Osteoblast (primary cell): ENCODE results near the gene CHCHD3. TPM values are rescaled to one million over a fixed set of nuclear protein-coding genes. Genes with fewer than 3 reads are reported as not detected.

Source experiments
- DNase-seq: peaks from one replicate; pipeline ENCODE4 v3.0.0; 2011; ENCODE audit warnings: low spot score, mixed read lengths; ENCODE audit not compliant: insufficient read length; ENCODE audit errors: missing footprints
- H2AFZ ChIP-seq: 2 replicates; pipeline ENCODE4 v1.6.0; 2011; ENCODE audit warnings: mild to moderate bottlenecking, low read length
- H3K27ac ChIP-seq: 2 replicates; pipeline ENCODE4 v1.5.1; 2011; ENCODE audit warnings: mild to moderate bottlenecking, low read depth, low read length, moderate library complexity
- H3K27me3 ChIP-seq: 2 replicates; pipeline ENCODE4 v1.6.0; 2012; ENCODE audit warnings: mild to moderate bottlenecking, control low read depth, inconsistent platforms, low read length, moderate library complexity; ENCODE audit not compliant: insufficient read depth
- H3K36me3 ChIP-seq: 2 replicates; pipeline ENCODE4 v1.5.1; 2011; ENCODE audit warnings: mild to moderate bottlenecking, low read length, control low read depth, moderate library complexity; ENCODE audit not compliant: insufficient read depth
- H3K4me1 ChIP-seq: 2 replicates; pipeline ENCODE4 v1.5.1; 2011; ENCODE audit warnings: mild to moderate bottlenecking, low read length, control low read depth, moderate library complexity; ENCODE audit not compliant: insufficient read depth
- H3K4me2 ChIP-seq: 2 replicates; pipeline ENCODE4 v1.6.0; 2011; ENCODE audit warnings: mild to moderate bottlenecking, low read length; ENCODE audit not compliant: insufficient read depth
- H3K4me3 ChIP-seq: fragments of 200-600 bp; sonication (generic); 3 replicates; pipeline ENCODE4 v1.5.1; 2012; ENCODE audit warnings: mild to moderate bottlenecking, low read length, inconsistent platforms; ENCODE audit not compliant: insufficient read depth
- H3K79me2 ChIP-seq: 2 replicates; pipeline ENCODE4 v1.6.0; 2012; ENCODE audit warnings: mild to moderate bottlenecking, low read length, control low read depth, inconsistent platforms; ENCODE audit not compliant: insufficient read depth
- H3K9me3 ChIP-seq: 2 replicates; pipeline ENCODE4 v1.5.1; 2011; ENCODE audit warnings: low read depth, low read length, control low read depth
- H4K20me1 ChIP-seq: 2 replicates; pipeline ENCODE4 v1.6.0; 2012; ENCODE audit warnings: mild to moderate bottlenecking, low read length, control low read depth; ENCODE audit not compliant: insufficient read depth
- total RNA-seq: library from RNA; depleted of rRNA; stranded (reverse); fragments of >200 nt; gene quantifications from 2 replicates; pipeline ENCODE4 v1.2.3, GENCODE V29; 2012
- TF ChIP-seq, protein P1 (sequence below): IDR thresholded peaks from 2 replicates; pipeline ENCODE4 v1.5.1; 2011; ENCODE audit warnings: mild to moderate bottlenecking, low read depth, low read length, moderate library complexity; ENCODE audit errors: extremely low read depth

CHCHD3 gene
- total RNA-seq, 1 donor, result 89.8 TPM

DNA sequence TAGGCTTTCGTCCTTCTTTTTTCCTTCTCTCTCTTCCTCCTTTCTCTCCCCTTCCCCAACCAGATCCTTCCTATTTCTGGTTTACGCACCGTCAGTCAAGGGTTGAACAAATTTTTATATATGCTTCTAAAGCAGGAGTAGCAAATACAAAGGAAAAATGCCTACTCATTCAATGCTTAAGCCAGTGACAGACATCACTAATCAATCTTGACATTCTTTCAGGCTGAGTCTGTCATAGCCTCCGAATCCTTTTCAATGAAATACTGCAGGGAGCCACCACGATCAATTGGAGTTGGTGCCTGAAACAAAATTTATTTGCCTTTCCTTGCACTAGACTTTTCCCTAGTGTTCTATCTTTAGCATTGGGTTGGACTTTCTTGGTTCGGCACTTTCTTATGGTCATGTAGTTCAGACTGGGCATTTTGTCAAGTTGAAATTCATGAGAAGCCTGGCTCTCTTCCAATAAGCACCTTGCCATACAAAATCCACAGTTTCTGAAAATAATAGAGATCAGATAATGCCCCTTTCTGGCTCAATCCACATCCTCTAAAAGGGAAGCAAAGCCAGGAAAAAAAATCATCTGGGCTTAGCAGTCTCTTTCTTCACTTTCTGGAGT, 266.1 kb downstream of the CHCHD3 start:
- Histone ChIP-seq H3K36me3 (no peaks in the 10 kb centered on the region), H3K9me3 (no peaks in the 10 kb centered on the region), H2AFZ (no peak overlapping the region), H3K4me2 (no peak overlapping the region), H4K20me1 (no peaks in the 10 kb centered on the region), H3K27me3 (no peaks in the 10 kb centered on the region), H3K4me3 (no peak overlapping the region), H3K79me2 (no peaks in the 10 kb centered on the region), H3K27ac (no peak overlapping the region), H3K4me1 (peaks cover 5% of the 10 kb centered on the region)
- DNase-seq, result no peak
- TF ChIP-seq, protein P1, sequence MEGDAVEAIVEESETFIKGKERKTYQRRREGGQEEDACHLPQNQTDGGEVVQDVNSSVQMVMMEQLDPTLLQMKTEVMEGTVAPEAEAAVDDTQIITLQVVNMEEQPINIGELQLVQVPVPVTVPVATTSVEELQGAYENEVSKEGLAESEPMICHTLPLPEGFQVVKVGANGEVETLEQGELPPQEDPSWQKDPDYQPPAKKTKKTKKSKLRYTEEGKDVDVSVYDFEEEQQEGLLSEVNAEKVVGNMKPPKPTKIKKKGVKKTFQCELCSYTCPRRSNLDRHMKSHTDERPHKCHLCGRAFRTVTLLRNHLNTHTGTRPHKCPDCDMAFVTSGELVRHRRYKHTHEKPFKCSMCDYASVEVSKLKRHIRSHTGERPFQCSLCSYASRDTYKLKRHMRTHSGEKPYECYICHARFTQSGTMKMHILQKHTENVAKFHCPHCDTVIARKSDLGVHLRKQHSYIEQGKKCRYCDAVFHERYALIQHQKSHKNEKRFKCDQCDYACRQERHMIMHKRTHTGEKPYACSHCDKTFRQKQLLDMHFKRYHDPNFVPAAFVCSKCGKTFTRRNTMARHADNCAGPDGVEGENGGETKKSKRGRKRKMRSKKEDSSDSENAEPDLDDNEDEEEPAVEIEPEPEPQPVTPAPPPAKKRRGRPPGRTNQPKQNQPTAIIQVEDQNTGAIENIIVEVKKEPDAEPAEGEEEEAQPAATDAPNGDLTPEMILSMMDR, result no peak

DNA sequence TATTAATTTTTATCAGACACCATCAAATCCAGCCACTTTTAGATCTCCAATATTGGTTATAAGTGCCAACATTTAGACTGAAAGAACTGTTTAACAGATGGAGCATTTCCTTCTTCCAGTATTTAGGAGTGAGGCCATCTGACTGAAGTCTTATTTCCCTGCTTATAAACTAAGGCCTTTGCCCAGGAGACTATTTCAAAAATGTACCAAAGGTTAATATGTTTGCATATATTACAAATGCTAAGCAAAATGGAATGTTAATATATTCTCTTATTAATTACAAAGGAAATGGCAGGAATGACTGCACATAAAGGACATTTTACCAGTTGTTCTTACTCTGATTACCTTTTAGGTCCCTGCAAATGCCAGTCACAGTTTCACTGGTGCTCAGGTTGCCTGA, 266.8 kb downstream of the CHCHD3 start:
- no peak overlapping the region for H3K27ac ChIP-seq
- H3K9me3 ChIP-seq, result no peaks in the 10 kb centered on the region
- no peak overlapping the region for H2AFZ ChIP-seq
- no peaks in the 10 kb centered on the region for H3K79me2 ChIP-seq
- no peaks in the 10 kb centered on the region for H3K36me3 ChIP-seq
- no peak overlapping the region for H3K4me3 ChIP-seq
- peaks cover 5% of the 10 kb centered on the region for H3K4me1 ChIP-seq
- H4K20me1 ChIP-seq, result no peaks in the 10 kb centered on the region
- TF ChIP-seq, protein P1, result no peak
- no peak overlapping the region for H3K4me2 ChIP-seq
- DNase-seq, result no peak
- H3K27me3 ChIP-seq, result no peaks in the 10 kb centered on the region

DNA sequence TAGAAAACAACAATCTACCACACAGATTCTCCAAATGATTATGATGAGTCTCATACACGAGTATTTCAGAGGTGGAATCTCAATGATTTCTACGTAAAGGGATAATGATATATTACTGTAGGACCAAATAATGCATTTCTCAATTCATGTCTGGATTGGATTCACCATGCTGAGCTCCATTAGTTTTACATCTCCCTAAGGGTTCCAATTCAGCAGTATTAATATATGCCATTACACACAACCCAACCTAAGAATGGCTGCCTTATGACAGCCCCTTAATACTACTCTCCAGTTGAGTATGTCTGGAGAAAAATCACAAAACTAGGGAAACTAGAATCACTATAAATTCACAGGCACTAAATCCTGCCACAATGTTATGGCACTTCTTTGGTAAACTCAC, 271.3 kb downstream of the CHCHD3 start:
- Histone ChIP-seq H3K27ac (no peak overlapping the region), H3K36me3 (no peaks in the 10 kb centered on the region), H2AFZ (no peak overlapping the region), H3K79me2 (no peaks in the 10 kb centered on the region), H3K27me3 (no peaks in the 10 kb centered on the region), H3K4me3 (no peak overlapping the region), H4K20me1 (no peaks in the 10 kb centered on the region), H3K4me2 (no peak overlapping the region), H3K4me1 (no peaks in the 10 kb centered on the region), H3K9me3 (no peaks in the 10 kb centered on the region)
- TF ChIP-seq, protein P1, result no peak
- DNase-seq, result no peak

DNA sequence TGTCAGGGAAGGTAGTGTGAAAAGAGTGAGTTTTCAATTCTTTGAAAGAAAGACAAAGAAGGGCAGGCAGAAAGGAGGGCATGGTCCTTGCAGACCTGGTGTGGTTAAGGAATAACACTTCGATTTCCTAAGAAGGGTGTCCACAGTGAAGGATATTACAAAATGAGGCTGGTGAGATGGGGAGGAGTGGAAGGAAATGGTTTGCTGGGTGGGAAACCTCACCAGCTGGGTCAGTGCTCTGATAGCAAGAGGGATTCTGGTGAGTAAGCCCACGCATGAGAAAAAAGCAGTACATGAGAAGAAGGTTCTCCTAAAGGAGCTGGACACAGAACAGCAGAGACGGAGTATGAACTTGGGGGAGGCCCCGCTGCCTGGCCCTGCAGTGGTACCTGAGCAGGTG, 275.1 kb downstream of the CHCHD3 start:
- Histone ChIP-seq H3K27me3 (no peaks in the 10 kb centered on the region), H3K4me2 (no peak overlapping the region), H3K4me3 (no peak overlapping the region), H3K9me3 (no peaks in the 10 kb centered on the region), H3K79me2 (no peaks in the 10 kb centered on the region), H3K27ac (no peak overlapping the region), H2AFZ (no peak overlapping the region), H3K36me3 (no peaks in the 10 kb centered on the region), H3K4me1 (no peaks in the 10 kb centered on the region), H4K20me1 (no peaks in the 10 kb centered on the region)
- TF ChIP-seq, protein P1, result no peak
- DNase-seq, result no peak
